Stimulated activated CD8-positive, alpha-beta memory T cell treated with anti-CD3 and anti-CD28 coated beads, Interleukin-12 subunit alpha, Interleukin-12 subunit beta, amount 100 ng/mL, for 24 hours (primary cell): ENCODE results near the gene PTPN2.
"Not testable (repeated sequence)": the region's sequence is repeated elsewhere in the genome, so short reads cannot be mapped to it uniquely, and the experiment has no call there.

Experiments used
- DNase-seq: peaks from one replicate; pipeline ENCODE4 v3.0.0-alpha.2; 2020; ENCODE audit errors: extremely low read depth

PTPN2 gene

DNA sequence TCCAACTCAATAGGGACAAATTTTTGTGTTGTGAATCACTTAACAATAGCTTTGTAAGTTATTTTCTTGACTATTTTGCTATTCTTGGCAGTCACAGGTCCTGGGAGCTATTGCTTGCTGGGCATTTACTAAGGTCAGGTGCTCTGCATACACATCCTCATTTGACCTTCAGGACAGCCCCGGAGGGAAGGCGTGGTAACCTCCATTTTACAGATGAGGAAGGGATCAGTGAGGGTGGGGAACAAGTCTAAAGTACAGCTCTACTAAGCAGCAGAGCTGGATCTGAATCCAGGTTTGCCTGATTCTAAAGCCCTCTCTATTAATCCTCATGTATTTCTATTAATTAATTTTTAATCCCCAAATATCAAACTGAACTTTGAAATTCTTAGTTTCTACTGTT is 58.8 kb downstream of the PTPN2 start:
- DNase-seq = no peak

DNA sequence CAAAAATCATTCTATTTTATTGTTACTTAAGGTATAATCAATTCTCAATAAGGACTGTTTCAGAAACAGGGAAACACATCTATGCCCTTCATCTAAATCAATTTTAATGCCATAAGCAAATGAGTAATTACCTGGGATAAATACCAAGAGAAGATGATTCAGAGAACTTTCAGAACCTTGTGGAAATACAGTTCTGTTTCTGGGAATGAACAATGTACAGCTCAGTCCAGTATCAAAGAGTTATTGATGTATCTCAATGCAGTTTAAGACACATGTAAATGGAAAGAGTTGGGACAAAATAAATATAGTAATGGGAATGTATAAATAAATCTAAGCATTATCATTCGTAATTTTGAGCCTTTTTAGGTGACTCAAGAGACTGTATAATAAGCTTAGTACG is 60.1 kb downstream of the PTPN2 start:
- DNase-seq = no peak

- DNase-seq = no peak
Observed at GRCh38 chr18:12821408-12821807, 62.6 kb downstream of the PTPN2 start.

DNA sequence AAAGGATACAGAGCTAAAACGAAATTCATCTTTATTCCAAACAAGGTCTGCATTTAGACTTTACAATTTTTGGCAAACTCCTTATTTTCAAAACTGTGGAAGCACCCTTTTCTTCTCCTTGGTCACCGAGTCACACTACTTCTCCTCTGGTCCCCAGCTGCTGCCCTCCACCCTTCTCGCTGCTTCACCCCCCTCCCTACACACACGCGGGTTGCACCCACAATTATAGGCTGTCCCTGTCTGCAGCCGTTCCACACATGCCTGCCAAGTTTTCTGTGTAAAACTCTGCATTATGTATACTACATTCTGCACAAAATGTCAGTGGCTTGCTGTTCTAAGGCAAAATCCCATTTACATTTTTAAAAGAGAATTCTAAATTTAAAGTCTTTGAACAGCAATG is 63.5 kb downstream of the PTPN2 start:
- DNase-seq = no peak

DNA sequence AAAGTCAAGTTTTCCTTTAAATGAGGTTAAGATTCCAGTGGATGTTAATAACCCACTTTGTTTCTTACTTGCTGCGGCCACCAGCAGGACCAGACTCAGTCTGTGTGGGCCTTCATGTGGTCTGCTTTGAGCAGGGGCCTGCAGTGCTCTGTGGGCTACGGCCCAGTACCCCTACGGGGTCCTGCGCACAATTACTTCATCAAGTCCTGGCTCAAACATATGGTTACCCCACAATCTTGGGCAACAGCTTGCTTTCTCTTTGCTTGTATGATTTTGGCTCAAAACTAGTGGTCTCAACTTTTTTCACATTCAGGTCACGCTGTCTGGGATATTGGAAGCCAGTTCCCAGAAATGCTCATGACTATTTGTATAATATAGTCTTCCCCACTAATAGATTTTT is 64.2 kb downstream of the PTPN2 start:
- no peak for DNase-seq

DNA sequence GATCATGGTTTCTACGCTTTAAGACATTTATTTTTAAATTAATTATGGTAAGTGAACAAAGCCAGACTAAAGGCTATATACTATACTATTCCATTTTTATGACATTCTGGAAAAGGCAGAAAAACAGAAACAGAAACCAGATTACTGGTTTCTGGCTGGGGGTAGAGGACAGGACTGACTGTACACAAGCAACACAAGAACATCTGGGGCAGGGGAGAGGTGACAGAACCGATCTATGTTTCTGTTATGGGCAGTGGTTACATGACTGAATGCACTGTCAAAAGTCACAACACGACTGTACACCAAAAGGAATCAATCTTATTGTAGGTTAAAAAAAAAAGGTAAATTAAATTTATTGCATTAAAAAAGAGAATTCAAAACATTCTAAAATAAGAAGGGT is 64.7 kb downstream of the PTPN2 start:
- no peak for DNase-seq

DNA sequence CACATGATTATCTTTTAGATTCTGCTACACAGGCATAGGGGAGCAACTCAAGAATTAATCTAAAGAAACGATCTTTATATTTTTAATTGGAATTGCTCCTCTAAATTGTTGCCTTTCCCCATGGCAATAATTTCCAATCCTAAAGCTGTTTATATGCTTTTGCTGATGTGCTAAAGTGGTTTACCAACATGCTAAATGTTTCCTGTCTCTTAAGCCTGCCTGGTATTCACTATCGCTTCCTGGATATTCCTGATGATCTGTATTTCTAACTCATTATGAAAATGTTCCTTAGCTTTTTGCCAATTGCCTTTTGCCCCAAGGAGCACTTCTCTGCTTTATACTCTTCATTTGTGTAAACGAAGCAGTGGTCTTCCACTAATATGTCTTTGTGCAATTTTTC is 65.8 kb downstream of the PTPN2 start:
- no peak for DNase-seq

- no peak for DNase-seq
Observed at GRCh38 chr18:12816451-12816850, 67.6 kb downstream of the PTPN2 start.

DNA sequence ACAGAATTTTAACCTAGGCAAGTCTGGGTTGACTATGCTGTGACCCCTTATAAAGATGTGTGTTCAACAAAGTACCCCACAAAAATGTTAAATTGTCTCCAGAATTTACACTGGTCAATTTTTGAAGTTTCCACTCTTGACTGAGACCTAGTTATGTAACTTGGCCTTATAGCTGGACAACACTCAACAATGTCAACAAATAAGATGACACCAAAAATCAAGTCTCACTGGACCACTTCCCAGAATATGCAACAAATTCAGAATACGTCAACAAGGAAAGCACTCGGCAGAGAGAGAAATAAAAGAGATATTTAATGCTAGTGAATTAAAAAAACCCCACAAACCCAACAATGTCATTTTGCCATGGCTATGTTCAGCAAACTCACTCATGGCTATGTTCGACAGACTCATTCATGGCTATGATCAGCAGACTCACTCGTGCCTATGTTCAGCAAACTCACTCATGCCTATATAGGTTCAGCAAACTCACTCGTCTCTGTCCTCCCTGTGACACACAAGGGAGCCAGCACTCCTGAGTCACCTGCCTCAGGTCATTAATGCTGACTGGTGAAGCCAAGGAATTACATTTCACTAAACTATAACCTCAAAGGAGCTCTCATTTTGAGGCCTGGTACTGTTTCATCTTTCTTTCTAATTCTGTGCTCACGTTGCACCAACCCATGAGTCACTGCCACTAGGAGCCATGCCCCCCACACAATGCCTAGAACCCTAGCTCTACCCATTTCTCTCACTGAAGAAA is 72.7 kb downstream of the PTPN2 start:
- no peak for DNase-seq

- no peak for DNase-seq
Observed at GRCh38 chr18:12803069-12803936, 80.7 kb downstream of the PTPN2 start.

DNA sequence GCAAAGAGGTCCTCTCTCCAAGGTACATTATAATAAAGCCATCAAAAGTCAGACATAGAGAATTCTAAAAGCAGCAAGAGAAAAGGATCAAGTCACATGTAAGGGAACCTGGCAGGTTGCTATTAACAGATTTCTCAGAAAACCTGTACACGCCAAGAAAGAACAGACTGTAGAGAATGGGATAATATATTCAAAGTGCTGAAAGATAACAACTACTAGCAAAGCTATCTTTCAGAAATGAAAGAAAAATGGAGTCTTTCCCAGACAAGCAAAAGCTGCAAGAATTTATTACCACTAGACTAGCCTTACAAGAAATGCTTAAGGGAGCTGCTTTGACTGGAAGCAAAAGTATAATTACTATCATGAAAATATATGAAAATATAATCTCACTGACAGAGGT is 81.5 kb downstream of the PTPN2 start:
- DNase-seq = no peak

DNA sequence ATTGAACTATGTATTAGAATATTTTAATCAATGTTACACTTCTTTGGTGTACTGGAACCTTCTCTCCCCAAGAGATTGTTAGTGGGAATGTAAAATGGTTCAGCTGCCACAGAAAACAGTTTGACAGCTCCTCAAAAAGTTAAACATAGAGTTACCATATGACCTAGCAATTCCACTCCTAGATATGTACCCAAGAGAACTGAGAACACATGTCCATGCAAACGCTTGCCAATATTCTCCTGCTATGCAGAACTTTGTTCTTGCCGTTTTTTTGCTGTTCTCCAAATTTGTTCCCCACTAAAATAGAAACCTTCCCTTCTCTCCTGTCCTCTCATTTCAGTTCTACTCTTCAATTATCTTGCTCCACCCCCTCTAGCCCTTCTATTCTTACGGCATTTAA is 87.6 kb downstream of the PTPN2 start:
- no peak for DNase-seq

GRCh38 chr18:12791610-12792009 is 92.4 kb downstream of the PTPN2 start:
- DNase-seq = no peak

DNA sequence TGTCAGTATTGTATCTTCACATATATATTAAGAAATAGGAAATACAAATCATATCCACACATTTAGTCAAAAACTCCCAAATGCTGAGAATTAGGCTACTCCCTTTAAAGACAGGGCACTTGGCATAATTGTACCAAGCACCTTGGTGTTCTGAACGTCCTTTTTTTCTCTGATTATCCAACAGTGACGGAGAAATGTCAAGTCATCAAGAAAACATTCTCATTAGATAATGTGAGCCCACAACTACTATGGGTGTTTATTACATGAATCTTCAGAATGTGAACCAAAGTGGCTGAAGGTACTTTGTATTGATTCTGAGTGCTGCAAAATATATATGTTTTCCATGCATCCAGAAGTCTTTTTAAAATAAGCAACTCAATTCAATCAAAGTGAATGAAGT is 97.4 kb downstream of the PTPN2 start:
- no peak for DNase-seq

GRCh38 chr18:12783524-12783923 is 100.5 kb downstream of the PTPN2 start:
- no peak for DNase-seq

- DNase-seq = no peak
Observed at GRCh38 chr18:12782521-12782920, 101.5 kb downstream of the PTPN2 start.

DNA sequence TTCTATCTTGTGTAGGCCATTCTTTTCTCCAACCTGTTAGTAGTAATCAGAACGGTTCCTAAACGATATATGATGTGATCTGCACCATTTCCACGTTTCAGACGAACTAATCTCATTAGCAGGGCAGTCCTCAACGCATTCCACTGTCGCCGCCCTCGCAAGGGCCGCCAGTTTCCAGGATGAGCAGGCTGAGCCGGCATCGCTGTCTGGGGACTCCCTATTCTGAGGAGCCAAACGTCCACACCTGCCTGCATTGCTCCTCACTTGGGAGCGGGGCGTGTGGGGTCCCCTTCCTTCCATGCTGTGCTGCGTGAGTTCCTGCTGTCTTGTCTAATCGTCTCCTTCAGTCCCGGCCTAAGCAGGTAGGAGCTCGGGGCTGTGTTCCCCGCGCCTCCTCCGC is 104.6 kb downstream of the PTPN2 start:
- no peak for DNase-seq

DNA sequence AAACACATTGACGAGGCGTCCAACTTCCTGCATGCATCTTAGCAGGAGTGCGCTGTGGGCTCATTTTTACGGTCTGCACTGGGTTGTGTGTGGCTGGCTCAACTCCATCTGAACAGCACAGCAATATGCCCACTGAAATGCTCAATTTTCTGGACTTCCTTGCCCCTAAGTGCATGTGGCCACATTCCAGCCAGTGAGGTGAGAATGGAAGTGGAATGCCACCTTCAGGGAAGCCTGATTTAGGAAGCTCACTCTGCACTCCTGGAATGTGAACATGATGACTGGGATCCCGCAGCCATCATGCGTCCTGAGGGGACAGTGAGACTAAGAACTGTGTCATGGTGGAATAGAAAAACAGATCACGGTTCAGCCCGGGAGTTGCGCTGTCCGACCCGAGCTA is 105.0 kb downstream of the PTPN2 start:
- no peak for DNase-seq

DNA sequence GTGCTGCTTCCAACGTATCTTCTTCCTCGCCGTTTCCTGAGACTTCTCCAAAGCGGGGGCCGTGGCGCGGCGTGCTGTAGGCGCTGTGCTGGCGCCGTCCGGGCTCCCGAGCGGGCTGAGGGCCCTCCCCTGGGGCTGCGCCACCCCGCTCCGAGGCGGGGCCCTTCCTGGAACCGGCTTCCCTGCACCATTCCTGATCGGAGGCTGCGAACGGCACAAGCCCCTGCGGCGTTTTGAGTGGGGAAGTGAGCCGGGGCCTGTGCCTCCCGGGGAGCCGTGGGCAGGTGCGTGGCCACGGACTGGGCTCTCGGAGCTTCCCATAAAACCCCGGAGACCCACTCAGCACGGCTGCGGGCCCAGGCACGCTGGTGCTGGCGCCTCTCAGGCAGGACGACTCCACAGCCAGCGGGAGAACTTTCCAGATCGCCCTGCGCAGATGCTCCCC is 106.5 kb downstream of the PTPN2 start:
- DNase-seq = no peak

- no peak for DNase-seq
Observed at GRCh38 chr18:12776821-12777471, 107.1 kb downstream of the PTPN2 start.

GRCh38 chr18:12776415-12776814 is 107.6 kb downstream of the PTPN2 start:
- not testable (repeated sequence) for DNase-seq

DNA sequence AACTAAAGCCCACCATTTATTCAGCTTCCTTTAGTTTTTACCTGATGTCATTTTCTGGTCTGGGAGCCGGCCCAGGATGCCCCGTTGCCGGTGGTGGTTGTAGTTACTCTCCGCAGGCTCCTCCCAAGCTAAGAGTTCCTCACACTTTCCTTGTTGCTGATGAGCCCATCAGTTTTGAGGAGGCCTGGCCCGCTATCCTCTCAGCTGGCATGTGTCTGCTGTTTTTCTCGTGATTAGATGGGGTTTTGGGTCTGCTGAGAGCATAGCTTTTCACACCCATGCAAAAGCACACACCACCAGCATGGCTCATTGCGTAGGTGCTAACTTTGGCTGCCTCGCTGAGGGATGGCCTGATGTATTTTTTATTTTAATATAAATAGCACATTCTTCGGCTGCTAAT is 109.1 kb downstream of the PTPN2 start:
- DNase-seq = no peak

GRCh38 chr18:12773369-12773768 is 110.7 kb downstream of the PTPN2 start:
- no peak for DNase-seq
